HG02884 (cell line): Measurements from ENCODE around the gene GSTA4.
"Not testable (repeated sequence)": the region's sequence is repeated elsewhere in the genome, so short reads cannot be mapped to it uniquely, and the experiment has no call there.

Experiments
- ATAC-seq: cut with Tn5 transposase; IDR thresholded peaks from one replicate; pipeline ENCODE4 v1.9.1; 2021; ENCODE audit warnings: mild to moderate bottlenecking, moderate library complexity; ENCODE audit not compliant: unreplicated experiment

The GSTA4 gene

DNA sequence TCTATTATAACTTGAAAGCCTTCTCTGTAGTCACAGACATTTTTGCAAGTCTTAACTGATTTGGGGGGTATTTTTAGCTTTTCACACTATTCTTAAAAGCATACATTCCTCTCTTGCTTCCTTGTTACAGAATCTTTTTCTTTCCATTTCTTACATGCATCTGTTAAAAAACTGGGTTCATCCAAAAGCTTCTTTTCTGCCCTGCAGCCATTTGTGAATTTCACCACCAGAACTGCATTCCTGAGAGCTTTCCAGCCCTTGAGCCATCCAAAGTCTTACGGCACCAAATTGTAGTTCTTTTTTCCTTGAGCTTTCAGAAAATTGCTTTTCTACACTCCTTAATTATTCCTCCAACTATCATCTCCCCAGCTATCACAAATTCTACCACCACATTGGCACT is 19.7 kb upstream of the GSTA4 start:
- ATAC-seq, result no peak

- ATAC-seq, result no peak
These were observed 19.0 kb upstream of the GSTA4 start for GRCh38 chr6:53014063-53014462.

- no peak for ATAC-seq
These were observed 16.9 kb upstream of the GSTA4 start for GRCh38 chr6:53011979-53012378.

DNA sequence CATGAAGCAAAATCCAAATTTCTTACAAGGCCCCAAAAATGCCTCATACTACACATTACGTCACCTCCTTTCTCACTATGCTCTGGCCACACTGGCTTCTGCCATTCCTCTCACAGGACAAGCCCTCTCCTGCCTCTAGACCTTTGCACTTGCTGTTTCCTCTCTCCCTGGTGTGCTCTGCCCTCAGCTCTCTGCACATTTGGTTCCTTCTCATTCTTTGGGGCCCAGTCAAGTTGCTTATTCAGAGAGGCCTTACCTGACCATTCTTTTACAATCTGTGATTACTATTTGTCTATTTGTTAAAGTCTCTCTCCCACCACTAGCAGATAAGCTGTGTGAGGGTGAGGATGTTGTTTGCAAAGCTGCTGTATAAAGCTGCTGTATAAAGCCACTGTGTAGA is 15.4 kb upstream of the GSTA4 start:
- no peak for ATAC-seq

- no peak for ATAC-seq
These were observed 14.4 kb upstream of the GSTA4 start for GRCh38 chr6:53009511-53009910.

- ATAC-seq, result no peak
These were observed 14.0 kb upstream of the GSTA4 start for GRCh38 chr6:53009056-53009455.

GRCh38 chr6:53008192-53008687 is 13.2 kb upstream of the GSTA4 start:
- not testable (repeated sequence) for ATAC-seq

GRCh38 chr6:53005663-53006250 is 10.7 kb upstream of the GSTA4 start:
- ATAC-seq, result no peak

- no peak for ATAC-seq
These were observed 4.4 kb upstream of the GSTA4 start for GRCh38 chr6:52999456-52999855.

DNA sequence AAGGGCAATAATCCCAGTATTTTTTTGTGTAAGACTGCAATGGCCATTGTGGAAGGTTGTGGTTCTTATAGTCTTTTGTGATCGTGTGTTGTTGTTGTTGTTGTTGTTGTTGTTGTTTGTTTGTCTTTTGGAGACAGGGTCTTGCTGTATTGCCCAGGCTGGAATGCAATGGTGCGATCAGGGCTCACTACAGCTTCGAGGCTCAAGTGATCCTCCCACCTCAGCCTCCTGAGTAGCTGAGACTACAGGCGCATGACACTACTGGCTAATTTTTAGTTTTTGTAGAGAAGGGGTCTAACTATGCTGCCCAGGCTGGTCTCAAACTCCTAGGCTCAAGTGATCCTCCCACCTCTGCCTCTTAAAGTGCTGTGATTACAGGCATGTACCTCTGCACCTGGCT is 3.5 kb upstream of the GSTA4 start:
- ATAC-seq, result no peak

GRCh38 chr6:52995913-52996645 is 995 bp upstream of the GSTA4 start:
- no peak for ATAC-seq

DNA sequence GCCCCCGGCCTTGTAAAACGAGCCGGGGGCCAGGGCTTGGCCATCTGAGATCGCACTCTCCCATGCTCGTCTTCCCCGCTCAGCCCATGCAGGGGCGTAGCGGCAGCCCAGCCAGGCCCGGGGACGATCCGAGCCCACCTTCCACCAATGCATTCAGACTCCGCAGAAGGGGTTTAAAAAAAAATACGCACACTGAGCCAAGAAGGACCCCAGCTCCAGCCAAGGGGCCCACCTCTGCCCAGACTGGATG is 320 bp downstream of the GSTA4 start:
- peak; percentile 17 for ATAC-seq

GRCh38 chr6:52994031-52994838 is 849 bp downstream of the GSTA4 start:
- peak; percentile 1 for ATAC-seq

- ATAC-seq, result no peak
These were observed 1.8 kb downstream of the GSTA4 start for GRCh38 chr6:52992980-52993920.

GRCh38 chr6:52990342-52990741 is 4.7 kb downstream of the GSTA4 start:
- ATAC-seq, result no peak

- ATAC-seq, result no peak
These were observed 9.9 kb downstream of the GSTA4 start for GRCh38 chr6:52985228-52985627.

DNA sequence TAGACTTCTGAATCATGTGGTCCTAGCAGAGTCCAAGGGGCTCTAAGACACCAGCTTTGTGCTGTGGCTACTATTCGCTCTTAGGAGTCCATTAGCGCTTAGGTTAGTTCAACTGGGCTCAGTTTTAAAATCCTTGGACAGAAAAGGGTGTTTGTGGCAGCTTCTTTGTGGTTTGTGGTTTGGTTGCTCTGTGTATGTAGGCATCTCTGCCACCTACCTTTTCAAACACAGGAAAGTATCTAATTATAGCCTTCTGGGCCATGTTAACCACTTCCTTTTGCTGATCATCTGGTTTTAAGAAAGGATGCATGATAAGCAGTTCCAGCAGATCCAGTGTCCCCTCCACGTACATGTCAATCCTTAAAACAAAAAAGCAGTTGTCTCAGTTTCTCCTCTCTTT is 10.8 kb downstream of the GSTA4 start:
- peak; percentile 47 for ATAC-seq

DNA sequence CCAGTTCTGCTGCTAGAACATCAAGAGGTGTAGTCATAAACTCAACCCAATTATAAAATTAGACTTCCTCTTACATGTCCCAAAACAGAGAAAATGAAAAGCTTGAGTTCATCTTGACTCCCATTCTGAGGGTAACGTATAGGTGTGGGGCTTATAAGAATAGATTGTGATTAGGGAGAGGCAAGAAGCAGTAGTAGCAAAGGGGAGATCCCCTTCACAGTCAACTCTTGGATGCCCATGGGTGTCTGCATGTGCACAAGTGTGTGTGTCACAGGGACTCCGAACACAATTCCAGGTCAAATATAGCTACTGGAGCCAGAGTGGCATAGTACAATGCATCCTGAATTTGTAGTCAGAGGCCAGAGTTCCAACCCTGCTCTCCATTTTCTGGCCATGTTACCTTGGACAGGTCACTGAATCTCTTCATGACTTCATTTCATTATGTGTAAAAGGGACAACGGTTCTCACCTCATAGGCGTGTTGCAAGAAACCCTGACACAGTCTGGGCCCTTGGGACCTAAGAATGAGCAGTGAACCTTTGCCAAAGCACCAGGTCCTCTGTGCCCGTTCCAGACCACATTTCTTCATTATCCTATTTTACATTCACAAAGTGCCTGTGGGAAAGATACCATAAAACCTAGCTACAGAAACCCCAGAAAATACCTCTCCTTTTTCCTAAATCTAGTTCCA is 11.8 kb downstream of the GSTA4 start:
- no peak for ATAC-seq

- no peak for ATAC-seq
These were observed 12.4 kb downstream of the GSTA4 start for GRCh38 chr6:52982680-52983079.

DNA sequence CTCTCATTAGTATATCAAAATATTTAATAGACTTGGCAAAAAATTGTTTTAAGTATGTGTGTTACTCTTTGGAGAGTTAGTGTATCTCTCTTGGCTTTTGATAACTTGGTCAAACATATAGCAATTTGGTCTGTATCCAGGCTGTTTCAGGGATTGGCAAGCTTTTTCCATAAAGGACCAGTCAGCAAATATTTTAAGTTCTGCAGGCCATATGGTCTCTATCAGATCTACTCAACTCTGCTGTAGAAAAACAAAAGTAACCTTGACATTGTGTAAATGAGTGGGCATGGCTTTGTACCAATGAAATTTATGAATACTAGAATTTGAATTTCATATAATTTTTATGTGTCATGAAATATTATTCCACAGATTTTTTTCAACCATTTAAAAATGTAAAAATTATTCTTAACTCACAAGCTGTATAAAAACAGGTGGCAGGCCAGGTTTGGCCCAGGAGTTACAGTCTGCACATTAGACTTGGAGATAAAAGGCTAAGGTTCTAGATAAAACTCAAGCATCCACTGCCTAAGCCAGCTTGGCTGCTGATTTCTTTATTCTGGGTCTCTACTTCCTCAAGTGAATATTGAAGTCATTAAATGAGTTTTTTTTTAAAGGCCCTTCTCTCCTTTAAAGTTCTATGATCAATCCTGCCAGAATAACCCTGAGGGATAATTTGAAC is 13.7 kb downstream of the GSTA4 start:
- no peak for ATAC-seq
